GM12874 (cell line): ENCODE data around the gene NCMAP.

ENCODE experiments used
- TF ChIP-seq, protein P1 (sequence below): IDR thresholded peaks from 2 replicates; pipeline ENCODE4 v1.5.1; 2011; ENCODE audit warnings: low read depth, mild to moderate bottlenecking, control low read depth, low read length, moderate library complexity; ENCODE audit not compliant: insufficient read depth

The NCMAP gene

DNA sequence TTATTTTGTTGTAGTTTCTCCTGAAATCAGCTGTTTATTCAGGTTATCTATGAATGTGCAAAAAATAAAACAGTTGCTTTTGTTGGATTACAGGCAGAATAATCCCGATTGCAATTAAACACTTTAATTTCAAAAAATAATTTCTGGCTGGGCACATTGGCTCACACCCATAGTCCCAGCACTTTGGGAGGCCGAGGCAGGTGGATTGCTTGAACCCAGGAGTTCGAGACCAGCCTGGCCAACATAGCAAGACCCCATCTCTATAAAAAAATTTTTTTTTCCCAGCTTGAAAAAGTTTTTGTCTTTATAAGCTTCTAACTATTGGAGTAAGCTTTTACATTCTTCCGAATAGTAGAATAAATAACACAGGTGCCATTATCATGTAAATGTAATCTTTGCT, 38.0 kb upstream of the NCMAP start:
- TF ChIP-seq, protein P1, sequence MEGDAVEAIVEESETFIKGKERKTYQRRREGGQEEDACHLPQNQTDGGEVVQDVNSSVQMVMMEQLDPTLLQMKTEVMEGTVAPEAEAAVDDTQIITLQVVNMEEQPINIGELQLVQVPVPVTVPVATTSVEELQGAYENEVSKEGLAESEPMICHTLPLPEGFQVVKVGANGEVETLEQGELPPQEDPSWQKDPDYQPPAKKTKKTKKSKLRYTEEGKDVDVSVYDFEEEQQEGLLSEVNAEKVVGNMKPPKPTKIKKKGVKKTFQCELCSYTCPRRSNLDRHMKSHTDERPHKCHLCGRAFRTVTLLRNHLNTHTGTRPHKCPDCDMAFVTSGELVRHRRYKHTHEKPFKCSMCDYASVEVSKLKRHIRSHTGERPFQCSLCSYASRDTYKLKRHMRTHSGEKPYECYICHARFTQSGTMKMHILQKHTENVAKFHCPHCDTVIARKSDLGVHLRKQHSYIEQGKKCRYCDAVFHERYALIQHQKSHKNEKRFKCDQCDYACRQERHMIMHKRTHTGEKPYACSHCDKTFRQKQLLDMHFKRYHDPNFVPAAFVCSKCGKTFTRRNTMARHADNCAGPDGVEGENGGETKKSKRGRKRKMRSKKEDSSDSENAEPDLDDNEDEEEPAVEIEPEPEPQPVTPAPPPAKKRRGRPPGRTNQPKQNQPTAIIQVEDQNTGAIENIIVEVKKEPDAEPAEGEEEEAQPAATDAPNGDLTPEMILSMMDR, result no peak

DNA sequence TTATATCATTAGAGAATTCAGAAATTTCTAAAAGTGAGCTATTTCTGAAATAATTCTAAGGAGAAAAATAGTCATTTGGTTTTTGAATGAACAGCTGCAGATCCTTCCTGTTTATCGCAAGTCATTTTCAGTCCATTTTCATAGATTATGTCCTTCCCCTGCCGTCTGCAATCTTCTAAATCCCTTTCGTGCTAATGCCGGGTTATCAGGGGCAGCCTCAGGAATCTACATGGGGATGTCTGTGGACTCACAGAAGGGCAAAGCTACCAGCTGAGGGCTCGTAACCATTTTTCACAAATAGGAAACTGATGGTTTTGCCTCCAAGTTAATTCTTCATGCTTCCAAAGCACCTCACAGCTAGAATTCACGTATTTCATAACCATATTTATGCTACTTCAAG, 30.3 kb upstream of the NCMAP start:
- TF ChIP-seq, protein P1, result no peak

DNA sequence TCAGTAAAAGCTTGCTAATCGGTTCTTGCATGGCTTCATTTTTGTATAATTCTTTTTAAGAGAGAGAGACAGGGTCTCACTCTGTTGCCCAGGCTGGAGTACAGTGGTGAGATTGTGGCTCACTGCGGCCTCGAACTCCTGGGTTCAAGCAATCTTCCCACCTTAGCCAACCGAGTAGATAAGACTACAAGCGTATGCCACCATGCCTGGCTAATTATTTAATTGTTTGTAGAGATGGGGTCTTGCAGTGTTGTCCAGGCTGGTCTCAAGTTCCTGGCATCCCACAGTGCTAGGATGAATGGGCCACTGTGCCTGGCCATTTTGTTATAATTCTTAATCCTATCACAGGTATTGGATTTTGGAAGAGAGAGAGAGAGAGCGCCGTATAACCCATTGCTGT, 29.8 kb upstream of the NCMAP start:
- TF ChIP-seq, protein P1, result no peak

DNA sequence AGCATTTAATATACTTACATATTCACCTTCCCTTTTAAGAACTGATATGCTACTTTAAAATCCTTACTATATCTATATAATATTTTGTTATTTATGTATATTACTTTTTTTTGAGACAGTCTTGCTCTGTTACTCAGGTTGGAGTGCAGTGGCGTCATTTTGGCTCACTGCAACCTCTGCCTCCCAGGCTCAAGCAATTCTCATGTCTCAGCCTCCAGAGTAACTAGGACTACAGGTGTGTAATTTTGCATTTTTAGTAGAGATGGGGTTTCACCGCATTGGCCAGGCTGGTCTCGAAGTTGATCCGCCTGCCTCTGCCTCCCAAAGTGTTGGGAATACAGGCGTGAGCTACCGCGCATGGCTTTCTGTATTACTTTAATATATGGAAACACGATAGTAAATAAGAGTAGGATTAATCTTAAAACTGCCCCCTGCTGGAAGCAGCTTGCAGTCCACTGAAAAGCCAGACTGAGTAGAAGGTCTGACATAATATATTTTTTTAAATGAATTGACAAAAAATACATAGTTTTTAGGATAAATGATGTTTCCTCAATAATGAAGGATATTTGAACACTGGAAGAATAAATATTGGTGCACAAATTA, 28.8 kb upstream of the NCMAP start:
- TF ChIP-seq, protein P1, result peak; percentile 54; the same call in 1 of the 2 replicates

DNA sequence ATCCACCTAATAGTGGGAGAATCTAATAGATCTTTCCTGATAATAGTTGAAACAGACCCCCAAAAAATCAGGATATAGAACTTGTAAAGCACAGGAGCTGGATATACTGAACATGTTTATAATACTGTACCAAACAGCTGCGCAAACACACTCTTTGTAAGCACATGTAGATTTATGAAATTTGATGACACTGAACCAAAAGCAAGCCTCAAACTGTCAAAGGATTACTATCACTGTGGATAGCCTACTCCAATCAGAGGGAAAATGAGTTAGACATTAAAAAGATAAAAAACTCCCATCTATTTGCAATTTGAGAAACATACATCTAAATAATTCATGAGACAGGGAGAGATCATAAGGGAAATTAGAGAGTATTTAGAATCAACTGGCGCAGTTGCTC, 27.1 kb upstream of the NCMAP start:
- TF ChIP-seq, protein P1, result no peak

DNA sequence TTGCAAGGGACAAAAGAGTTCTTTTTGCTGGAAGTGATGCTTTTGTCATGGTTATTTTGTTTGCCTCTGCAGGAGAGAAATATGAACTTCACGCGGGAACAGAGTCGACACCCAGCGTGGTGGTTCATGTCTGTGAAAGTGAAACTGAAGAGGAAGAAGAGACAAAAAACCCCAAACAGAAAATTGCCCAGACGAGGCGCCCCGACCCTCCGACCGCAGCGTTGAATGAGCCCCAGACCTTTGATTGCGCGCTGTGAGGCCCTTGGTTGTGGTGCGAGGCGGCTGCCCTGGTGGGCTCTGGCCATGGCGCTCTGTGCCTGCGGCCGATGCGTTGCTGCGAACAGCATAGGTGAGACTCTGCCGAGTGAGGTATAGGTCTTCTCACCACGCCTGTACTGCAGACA, 20.9 kb upstream of the NCMAP start:
- TF ChIP-seq, protein P1, result no peak

DNA sequence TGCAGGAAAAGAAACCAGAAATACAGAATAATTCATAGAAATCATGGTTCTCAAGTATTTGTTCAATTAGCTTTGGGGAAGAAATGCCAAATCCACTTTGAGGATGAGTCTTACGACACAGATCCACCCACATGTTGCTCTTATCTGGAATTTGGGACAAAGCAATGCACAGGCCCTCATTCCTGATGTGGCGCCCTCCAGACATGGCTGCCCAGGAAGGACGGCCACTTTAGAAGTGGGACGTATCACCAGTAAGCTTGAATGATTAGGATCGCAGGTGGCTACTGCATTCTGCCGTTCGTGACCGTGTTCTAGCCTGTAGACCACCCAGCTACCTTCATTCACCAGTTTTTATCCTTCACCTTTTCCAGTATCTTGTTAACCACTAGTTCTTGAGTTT, 20.1 kb upstream of the NCMAP start:
- TF ChIP-seq, protein P1, result no peak

DNA sequence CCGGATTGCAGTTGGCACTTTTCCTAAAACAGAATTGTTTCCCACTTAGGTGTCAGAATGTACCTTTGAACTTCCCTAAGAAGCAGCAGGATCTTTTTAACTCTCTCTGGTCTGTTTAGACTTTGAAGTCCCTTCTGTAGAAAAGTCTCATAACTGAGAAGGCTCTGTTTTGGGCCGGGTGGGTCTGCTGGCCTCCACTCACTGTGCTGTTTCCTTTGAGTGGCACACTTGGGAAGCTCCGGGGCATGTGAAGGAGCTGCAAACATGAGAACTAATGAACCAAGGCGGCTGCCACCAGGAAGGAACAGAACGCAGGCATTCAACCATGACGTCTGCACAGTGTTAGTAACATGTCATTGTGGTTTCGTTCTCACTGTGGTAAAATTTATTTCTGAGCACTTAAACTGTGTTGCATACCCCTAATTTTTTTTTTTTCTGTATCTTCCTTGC, 19.5 kb upstream of the NCMAP start:
- TF ChIP-seq, protein P1, result no peak
